Tibial nerve (tissue), 4 donors: ENCODE data around the gene SLC25A45. TPM values are rescaled to one million over a fixed set of nuclear protein-coding genes. Genes with fewer than 3 reads are reported as not detected.

ENCODE experiments used
- DNase-seq, 2 donors: peaks; one replicate each; pipeline ENCODE4 v3.0.0-alpha.2; 2019; ENCODE audit warnings: low spot score in 2 of 2
- H3K27ac ChIP-seq, 4 donors: fragments of 200-600 bp; sonication (generic) in 3 of 4; one replicate each; pipeline ENCODE4 v1.5.1; 2017 to 2019; ENCODE audit warnings: mild to moderate bottlenecking in 1 of 4
- H3K27me3 ChIP-seq, 2 donors: fragments of 200-600 bp; sonication (generic) in 1 of 2; one replicate each; pipeline versions ENCODE4 v1.5.1 to v1.6.0; 2017 to 2019
- H3K36me3 ChIP-seq, 3 donors: fragments of 200-600 bp; sonication (generic); one replicate each; pipeline ENCODE4 v1.5.1; 2018 to 2019
- H3K4me1 ChIP-seq, 4 donors: fragments of 200-600 bp; sonication (generic) in 3 of 4; one replicate each; pipeline ENCODE4 v1.5.1; 2017 to 2019
- H3K4me3 ChIP-seq, 4 donors: fragments of 200-600 bp; sonication (generic) in 3 of 4; one replicate each; pipeline ENCODE4 v1.5.1; 2017 to 2019; ENCODE audit warnings: mild to moderate bottlenecking in 1 of 4, moderate library complexity in 1 of 4
- H3K9me3 ChIP-seq, 4 donors: fragments of 200-600 bp; sonication (generic) in 3 of 4; one replicate each; pipeline ENCODE4 v1.5.1; 2017 to 2019
- CTCF ChIP-seq, 5 experiments: fragments of 200-600 bp in 3 of 5; fragments of 450-650 bp in 2 of 5; sonication (generic) in 3 of 5; IDR thresholded peaks; one replicate each; pipeline ENCODE4 v1.5.1; 2016 to 2019; ENCODE audit warnings: antibody characterized with exemption in 5 of 5, mild to moderate bottlenecking in 3 of 5, moderate library complexity in 2 of 5
- EP300 ChIP-seq, 2 donors: sonication (generic); formaldehyde crosslinking; IDR thresholded peaks; one replicate each; pipeline ENCODE4 v1.6.1; 2017; ENCODE audit warnings: antibody characterized with exemption in 2 of 2, mild to moderate bottlenecking in 1 of 2
- POLR2A ChIP-seq, 2 donors: fragments of 450-650 bp; IDR thresholded peaks; one replicate each; pipeline ENCODE4 v1.6.1; 2017; ENCODE audit warnings: antibody characterized with exemption in 2 of 2, mild to moderate bottlenecking in 2 of 2, moderate library complexity in 2 of 2
- WGBS, 2 donors: methylation state at CpG; one replicate each; pipeline ENCODE4 v1.1.5; 2018; 5-methylcytosine and 5-hydroxymethylcytosine counted together
- total RNA-seq, 4 donors: library from RNA; depleted of rRNA; stranded (reverse); fragments of >200 nt; gene quantifications; one replicate each; pipeline ENCODE4 v1.1.0, GENCODE V29; 2016

The SLC25A45 gene
- total RNA-seq, 4 donors from 2014 or later, result 1.8 to 22.5 (median 8.5) TPM

GRCh38 chr11:65389294-65389980 lies 7.0 kb upstream of the SLC25A45 start:
- DNase-seq, result no peak
- H3K36me3 ChIP-seq, result peaks cover 0 to 34% (median 10%) of the 10 kb centered on the region in 3 donors
- H3K27me3 ChIP-seq, result no peaks in the 10 kb centered on the region
- 50 to 75% methylated on average over 6 to 16 of the region's 20 CpGs for WGBS, 2 donors
- peaks cover 0 to 94% (median 78%) of the 10 kb centered on the region in 4 donors for H3K4me1 ChIP-seq
- H3K9me3 ChIP-seq, result no peaks in the 10 kb centered on the region
- peak overlapping the region; percentile 2 to 93 (median 52) for H3K4me3 ChIP-seq
- H3K27ac ChIP-seq, result peak overlapping the region; percentile 78 to 99 (median 96)
- TF ChIP-seq POLR2A (IDR thresholded peaks at IDR 0.05), result no peak
- TF ChIP-seq CTCF (IDR thresholded peaks at IDR 0.05), result no peak
- no peak for TF ChIP-seq EP300 (IDR thresholded peaks at IDR 0.05)

DNA sequence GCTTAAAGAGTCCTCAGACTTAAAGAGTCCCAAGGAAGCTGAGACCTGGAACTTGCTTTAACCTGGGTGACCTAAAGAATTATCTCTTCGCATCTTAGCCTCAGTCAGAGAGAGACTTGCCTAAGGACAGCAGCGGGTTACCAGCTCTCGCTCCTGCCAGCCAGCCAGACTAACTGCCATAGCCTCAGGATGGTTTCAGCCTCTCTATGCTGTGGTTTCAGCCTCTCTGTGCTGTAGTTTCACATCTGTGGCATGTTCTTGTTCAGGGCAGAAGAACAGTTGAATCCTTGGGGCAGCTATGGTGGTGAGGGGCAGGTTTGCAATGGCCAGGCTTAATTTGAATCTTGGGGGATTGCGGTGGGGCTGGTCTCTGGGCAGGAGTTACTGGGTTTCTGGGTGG lies 6.3 kb upstream of the SLC25A45 start:
- Histone ChIP-seq H3K36me3 (peaks cover 0 to 27% (median 3%) of the 10 kb centered on the region in 3 donors), H3K27me3 (no peaks in the 10 kb centered on the region), H3K4me1 (peaks cover 0 to 94% (median 82%) of the 10 kb centered on the region in 4 donors), H3K9me3 (no peaks in the 10 kb centered on the region), H3K4me3 (peak overlapping the region; percentile 2 to 93 (median 52)), H3K27ac (peak overlapping the region; percentile 78 to 99 (median 96))
- 76 to 79% methylated on average over 4 of the region's 4 CpGs for WGBS, 2 donors
- TF ChIP-seq CTCF (IDR thresholded peaks at IDR 0.05) (no peak), POLR2A (IDR thresholded peaks at IDR 0.05) (no peak), EP300 (IDR thresholded peaks at IDR 0.05) (no peak)
- no peak for DNase-seq

GRCh38 chr11:65386307-65387140 lies 4.1 kb upstream of the SLC25A45 start, which contains the start of gene FRMD8:
TSS of gene FRMD8 (plus strand) at chr11:65386637. CDS start at chr11:65387037, 400 bp downstream.
- Histone ChIP-seq H3K27ac (peak within 1 kb of the TSS; percentile 94 to 99 (median 99)), H3K36me3 (peaks cover 0 to 9% (median 0%) of the 10 kb centered on the region in 3 donors), H3K4me3 (peak within 1 kb of the TSS; percentile 66 to 93 (median 82)), H3K4me1 (peaks cover 0 to 93% (median 82%) of the 10 kb centered on the region in 4 donors), H3K27me3 (no peaks in the 10 kb centered on the region), H3K9me3 (no peaks in the 10 kb centered on the region)
- WGBS, 2 donors, result 1 to 2% methylated on average over 24 to 28 of the region's 76 CpGs
- peak; percentile 81 to 87 for DNase-seq
- TF ChIP-seq EP300 (IDR thresholded peaks at IDR 0.05) (peak; percentile 49 to 91), POLR2A (IDR thresholded peaks at IDR 0.05) (peak; percentile 86 to 95), CTCF (IDR thresholded peaks at IDR 0.05) (peak in 2 of 5 experiments; percentile 13 to 39)

DNA sequence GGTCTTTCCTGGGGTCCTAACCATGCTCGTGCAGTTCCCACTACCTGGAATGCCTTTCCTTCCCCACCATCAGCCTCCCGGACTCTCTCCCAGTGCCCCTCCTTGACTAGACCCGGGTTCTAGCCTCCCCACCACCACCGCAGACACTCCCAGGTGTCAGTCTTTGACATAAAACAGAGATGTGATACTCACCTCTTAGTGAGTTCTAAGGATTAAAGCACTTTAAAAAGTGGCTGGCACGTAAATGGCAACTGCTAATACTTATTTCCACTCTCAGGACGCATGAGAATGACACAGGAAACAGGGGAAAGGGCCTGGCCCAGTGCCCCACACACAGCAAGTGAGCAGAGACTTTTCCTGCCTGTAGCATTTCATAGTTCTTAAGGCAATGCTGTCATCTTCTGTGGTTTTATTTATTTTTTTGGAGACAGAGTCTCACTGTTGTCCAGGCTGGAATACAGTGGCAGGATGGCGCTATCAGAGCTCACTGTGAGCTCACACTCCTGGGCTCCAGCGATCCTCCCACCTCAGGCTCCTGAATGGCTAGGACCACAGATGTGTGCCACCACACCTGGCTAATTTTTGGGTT lies 1.9 kb upstream of the SLC25A45 start:
- no peak for TF ChIP-seq CTCF (IDR thresholded peaks at IDR 0.05)
- TF ChIP-seq EP300 (IDR thresholded peaks at IDR 0.05), result no peak
- TF ChIP-seq POLR2A (IDR thresholded peaks at IDR 0.05), result no peak
- no peak for DNase-seq
- H3K4me1 ChIP-seq, result peaks cover 0 to 84% (median 71%) of the 10 kb centered on the region in 4 donors
- no peaks in the 10 kb centered on the region for H3K9me3 ChIP-seq
- H3K27ac ChIP-seq, result peak overlapping the region; percentile 94 to 99 (median 99)
- no peak overlapping the region for H3K4me3 ChIP-seq
- WGBS, 2 donors, result 71 to 75% methylated on average over 8 of the region's 8 CpGs
- H3K27me3 ChIP-seq, result no peaks in the 10 kb centered on the region
- peaks cover 0 to 8% (median 0%) of the 10 kb centered on the region in 3 donors for H3K36me3 ChIP-seq
